Progenitor cell of endocrine pancreas (in vitro differentiated cells): ENCODE results near the gene SLC1A1. TPM values are rescaled to one million over a fixed set of nuclear protein-coding genes. Genes with fewer than 3 reads are reported as not detected.

Experiments used
- DNase-seq: peaks from one replicate; pipeline ENCODE4 v3.0.0; 2021; ENCODE audit warnings: low spot score; ENCODE audit not compliant: unreplicated experiment
- H3K27ac Mint-ChIP-seq: 2 replicates; pipeline ENCODE4 v1.8.0; 2021; ENCODE audit warnings: mild to moderate bottlenecking, moderate library complexity, mixed read lengths
- H3K27me3 Mint-ChIP-seq: 2 replicates; pipeline ENCODE4 v1.8.0; 2021; ENCODE audit warnings: mixed read lengths
- H3K36me3 Mint-ChIP-seq: 2 replicates; pipeline ENCODE4 v1.8.0; 2022; ENCODE audit warnings: mixed read lengths; ENCODE audit not compliant: insufficient read depth
- H3K4me1 Mint-ChIP-seq: 2 replicates; pipeline ENCODE4 v1.8.0; 2021; ENCODE audit warnings: low read depth, mixed read lengths
- H3K4me3 Mint-ChIP-seq: 2 replicates; pipeline ENCODE4 v1.8.0; 2021; ENCODE audit warnings: low read depth, mild to moderate bottlenecking, moderate library complexity, mixed read lengths
- H3K9me3 Mint-ChIP-seq: 2 replicates; pipeline ENCODE4 v1.8.0; 2021; ENCODE audit warnings: low read depth, mixed read lengths
- CTCF ChIP-seq: fragments of 200-600 bp; sonication (generic); IDR thresholded peaks from one replicate; pipeline ENCODE4 v1.5.0; 2021; ENCODE audit warnings: antibody characterized with exemption, mild to moderate bottlenecking; ENCODE audit not compliant: unreplicated experiment
- total RNA-seq: library from RNA; stranded (reverse); gene quantifications from 2 replicates; pipeline ENCODE4 v1.2.1, GENCODE V29; 2021

The SLC1A1 gene
- total RNA-seq, 1 donor from 2014 or later, result 3.8 TPM

- no peak for TF ChIP-seq CTCF
- Mint-ChIP-seq H3K9me3 (no peaks in the 10 kb centered on the region), H3K36me3 (no peaks in the 10 kb centered on the region), H3K4me1 (peaks cover 19% of the 10 kb centered on the region), H3K27ac (no peak overlapping the region), H3K4me3 (no peak overlapping the region), H3K27me3 (no peaks in the 10 kb centered on the region)
- DNase-seq, result no peak
These were observed 18.1 kb downstream of the SLC1A1 start for GRCh38 chr9:4508246-4508906.

GRCh38 chr9:4508907-4509589, 18.8 kb downstream of the SLC1A1 start:
- Mint-ChIP-seq H3K27ac (no peak overlapping the region), H3K4me3 (no peak overlapping the region), H3K9me3 (no peaks in the 10 kb centered on the region), H3K4me1 (peaks cover 19% of the 10 kb centered on the region), H3K36me3 (no peaks in the 10 kb centered on the region), H3K27me3 (no peaks in the 10 kb centered on the region)
- DNase-seq, result no peak
- no peak for TF ChIP-seq CTCF

GRCh38 chr9:4509590-4509984, 19.3 kb downstream of the SLC1A1 start:
- TF ChIP-seq CTCF, result no peak
- H3K27me3 Mint-ChIP-seq, result no peaks in the 10 kb centered on the region
- no peaks in the 10 kb centered on the region for H3K36me3 Mint-ChIP-seq
- no peaks in the 10 kb centered on the region for H3K9me3 Mint-ChIP-seq
- H3K27ac Mint-ChIP-seq, result no peak overlapping the region
- peaks cover 21% of the 10 kb centered on the region for H3K4me1 Mint-ChIP-seq
- H3K4me3 Mint-ChIP-seq, result no peak overlapping the region
- no peak for DNase-seq

GRCh38 chr9:4510546-4511322, 20.5 kb downstream of the SLC1A1 start:
- no peak for DNase-seq
- Mint-ChIP-seq H3K27me3 (no peaks in the 10 kb centered on the region), H3K27ac (no peak overlapping the region), H3K4me1 (peaks cover 21% of the 10 kb centered on the region), H3K9me3 (no peaks in the 10 kb centered on the region), H3K4me3 (no peak overlapping the region), H3K36me3 (no peaks in the 10 kb centered on the region)
- no peak for TF ChIP-seq CTCF
